GM23338 (cell line): ENCODE data around the gene TTPAL. TPM values are rescaled to one million over a fixed set of nuclear protein-coding genes. Genes with fewer than 3 reads are reported as not detected.
A peak's percentile ranks its signal among the peaks of the same experiment; 100 is the strongest.

ENCODE experiments used
- ATAC-seq: fragments of 200-7000 bp; cut with Tn5 transposase; 3 replicates; pipeline ENCODE4 v1.9.1; 2020
- DNase-seq: peaks from one replicate; pipeline ENCODE4 v3.0.0-alpha.2; 2015; ENCODE audit warnings: low spot score
- H2AFZ ChIP-seq: fragments of 200-600 bp; sonication (generic); 2 replicates; pipeline ENCODE4 v1.8.0; 2016; ENCODE audit warnings: antibody characterized with exemption, mild to moderate bottlenecking, moderate library complexity
- H3F3A ChIP-seq: fragments of 200-600 bp; sonication (generic); replicated peaks from 2 replicates; pipeline ENCODE4 v1.8.0; 2017; ENCODE audit warnings: antibody characterized with exemption, mixed run types, low read depth
- H3K27ac ChIP-seq: fragments of 200-600 bp; sonication (generic); 2 replicates; pipeline ENCODE4 v1.6.1; 2016; ENCODE audit warnings: low read depth
- H3K27me3 ChIP-seq: fragments of 200-600 bp; sonication (generic); 2 replicates; pipeline ENCODE4 v1.8.0; 2016; ENCODE audit warnings: mild to moderate bottlenecking, mixed run types, moderate library complexity; ENCODE audit not compliant: insufficient read depth
- H3K36me3 ChIP-seq: fragments of 200-600 bp; sonication (generic); 2 replicates; pipeline ENCODE4 v1.8.0; 2016; ENCODE audit warnings: mild to moderate bottlenecking; ENCODE audit not compliant: insufficient read depth
- H3K4me1 ChIP-seq: fragments of 200-600 bp; sonication (generic); 2 replicates; pipeline ENCODE4 v1.8.0; 2016; ENCODE audit warnings: mild to moderate bottlenecking, moderate library complexity; ENCODE audit not compliant: insufficient read depth
- H3K4me2 ChIP-seq: fragments of 200-600 bp; sonication (generic); 2 replicates; pipeline ENCODE4 v1.7.1; 2017; ENCODE audit warnings: mixed run types
- H3K4me3 ChIP-seq: fragments of 200-600 bp; sonication (generic); 2 replicates; pipeline ENCODE4 v1.6.1; 2016; ENCODE audit warnings: mixed run types
- H3K79me2 ChIP-seq: fragments of 200-600 bp; sonication (generic); replicated peaks from 2 replicates; pipeline ENCODE4 v1.8.0; 2017; ENCODE audit warnings: mild to moderate bottlenecking; ENCODE audit not compliant: insufficient read depth
- H3K9me2 ChIP-seq: fragments of 200-600 bp; sonication (generic); 2 replicates; pipeline ENCODE4 v1.8.0; 2017; ENCODE audit not compliant: insufficient read depth
- H4K20me1 ChIP-seq: fragments of 200-600 bp; sonication (generic); replicated peaks from 2 replicates; pipeline ENCODE4 v1.8.0; 2017; ENCODE audit warnings: mild to moderate bottlenecking; ENCODE audit not compliant: insufficient read depth
- H3K27ac Mint-ChIP-seq: 2 replicates; pipeline ENCODE4 v1.8.0; 2020; ENCODE audit warnings: inconsistent platforms, mild to moderate bottlenecking, moderate library complexity, mixed read lengths
- H3K27me3 Mint-ChIP-seq: 3 replicates; pipeline ENCODE4 v1.8.0; 2022; ENCODE audit warnings: low read depth, mild to moderate bottlenecking, moderate library complexity, mixed read lengths, inconsistent platforms; ENCODE audit not compliant: insufficient read depth, poor library complexity
- H3K36me3 Mint-ChIP-seq: 3 replicates; pipeline ENCODE4 v1.8.0; 2021; ENCODE audit warnings: low read depth, mild to moderate bottlenecking, inconsistent platforms, moderate library complexity, mixed read lengths
- H3K4me1 Mint-ChIP-seq: 3 replicates; pipeline ENCODE4 v1.8.0; 2020; ENCODE audit warnings: mild to moderate bottlenecking, inconsistent platforms, mixed read lengths
- H3K4me3 Mint-ChIP-seq: 3 replicates; pipeline ENCODE4 v1.8.0; 2021; ENCODE audit warnings: moderate library complexity, mild to moderate bottlenecking, inconsistent platforms, mixed read lengths
- H3K9me3 Mint-ChIP-seq: 3 replicates; pipeline ENCODE4 v1.8.0; 2020; ENCODE audit warnings: moderate library complexity, mild to moderate bottlenecking, inconsistent platforms, mixed read lengths
- CREB1 ChIP-seq: fragments of 250-450 bp; sonication (Bioruptor Pico); IDR thresholded peaks from 2 replicates; pipeline ENCODE4 v1.5.0; 2020; ENCODE audit warnings: low read depth, mild to moderate bottlenecking, moderate library complexity
- EZH2 ChIP-seq: fragments of 200-600 bp; sonication (generic); IDR thresholded peaks from one replicate; pipeline ENCODE4 v1.8.0; 2017; ENCODE audit warnings: antibody characterized with exemption, mild to moderate bottlenecking, low read depth; ENCODE audit not compliant: unreplicated experiment
- EZH2phosphoT487 ChIP-seq: fragments of 200-600 bp; sonication (generic); IDR thresholded peaks from one replicate; pipeline ENCODE4 v1.8.1; 2018; ENCODE audit warnings: antibody characterized with exemption; ENCODE audit not compliant: unreplicated experiment
- NANOG ChIP-seq: IDR thresholded peaks from 2 replicates; pipeline ENCODE4 v1.6.1; 2016; ENCODE audit warnings: antibody characterized with exemption, borderline replicate concordance
- ZNF114 ChIP-seq: fragments of 250-450 bp; sonication (Bioruptor Pico); IDR thresholded peaks from 2 replicates; pipeline ENCODE4 v1.5.0; 2020; ENCODE audit warnings: mild to moderate bottlenecking, moderate library complexity
- ZNF331 ChIP-seq: fragments of 250-450 bp; sonication (Bioruptor Pico); IDR thresholded peaks from 2 replicates; pipeline ENCODE4 v1.5.0; 2020; ENCODE audit warnings: low read depth, mild to moderate bottlenecking, moderate library complexity
- polyA plus RNA-seq: library from polyadenylated mRNA; unstranded; fragments of >200 nt; fragmentation: Nextera tagmentation; extraction: Ambion mirVana; gene quantifications from 2 replicates; pipeline ENCODE4 v1.2.1, GENCODE V29; 2016
- total RNA-seq: library from RNA; depleted of rRNA; stranded (reverse); fragments of >200 nt; shearing (Covaris generic); gene quantifications from 2 replicates; pipeline ENCODE4 v1.2.3, GENCODE V29; 2014
- TF ChIP-seq, protein P1 (sequence below), 2 experiments: fragments of 200-600 bp in 1 of 2; sonication (generic) in 1 of 2; conservative IDR thresholded peaks; 2 replicates each; pipeline versions ENCODE4 v1.5.1 to v1.6.1; 2016 to 2017; ENCODE audit warnings: antibody characterized with exemption in 2 of 2, low read depth in 2 of 2, mild to moderate bottlenecking in 2 of 2, moderate library complexity in 1 of 2
- TF ChIP-seq, protein P2 (sequence below): IDR thresholded peaks from one replicate; pipeline ENCODE4 v1.6.1; 2018; ENCODE audit warnings: antibody characterized with exemption; ENCODE audit not compliant: unreplicated experiment
- TF ChIP-seq, protein P3 (sequence below): fragments of 250-450 bp; sonication (Bioruptor Pico); IDR thresholded peaks from 2 replicates; pipeline ENCODE4 v1.5.0; 2020; ENCODE audit warnings: mild to moderate bottlenecking, moderate library complexity

The TTPAL gene
- total and polyA plus RNA-seq, 2 experiments from 2014 or later, result 3.7 to 10.2 TPM

DNA sequence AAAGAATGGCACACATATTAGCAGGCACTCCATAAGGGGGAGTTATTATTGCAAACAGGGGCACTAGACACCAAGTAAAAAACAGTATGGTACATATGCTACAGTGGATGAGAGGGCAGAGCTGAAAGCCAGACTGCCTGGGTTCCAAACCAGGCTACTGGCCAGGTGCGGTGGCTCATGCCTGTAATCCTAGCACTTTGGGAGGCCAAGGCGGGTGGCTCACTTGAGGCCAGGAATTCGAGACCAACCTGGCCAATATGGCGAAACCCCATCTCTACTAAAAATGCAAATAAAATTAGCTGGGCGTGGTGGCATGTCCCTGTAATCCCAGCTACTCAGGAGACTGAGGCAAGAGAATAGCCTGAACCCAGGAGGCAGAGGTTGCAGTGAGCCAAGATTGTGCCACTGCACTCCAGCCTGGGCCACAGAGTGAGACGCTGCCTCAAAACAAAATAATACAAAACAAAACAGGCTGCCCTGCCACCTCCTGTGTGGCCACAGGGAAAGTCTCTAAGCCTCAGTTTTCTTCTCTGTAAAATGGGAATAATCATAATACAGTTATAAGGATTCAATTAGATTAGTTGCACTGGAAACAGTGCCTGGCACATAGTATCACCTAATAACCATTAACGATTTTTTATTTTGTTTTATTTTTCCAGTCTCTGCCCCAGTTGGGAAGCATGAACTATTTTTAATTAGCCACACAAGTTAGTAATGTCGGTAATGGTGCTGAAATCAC lies 7.5 kb upstream of the TTPAL start:
- Mint-ChIP-seq H3K4me1 (peaks cover 7% of the 10 kb centered on the region; the same call in 2 of the 3 replicates), H3K4me3 (no peak overlapping the region), H3K36me3 (no peaks in the 10 kb centered on the region), H3K27me3 (peaks cover 8% of the 10 kb centered on the region), H3K9me3 (no peaks in the 10 kb centered on the region), H3K27ac (no peak overlapping the region)
- ATAC-seq (no peak), DNase-seq (no peak)
- TF ChIP-seq CREB1 (CRISPR knock-in tag), result no peak
- no peak for TF ChIP-seq ZNF331
- Histone ChIP-seq H3K27me3 (no peaks in the 10 kb centered on the region), H3K79me2 (no peaks in the 10 kb centered on the region), H3K27ac (no peak overlapping the region), H3K4me2 (no peak overlapping the region), H3K9me2 (no peaks in the 10 kb centered on the region), H3K4me1 (no peaks in the 10 kb centered on the region; the same call in 1 of the 2 replicates), H2AFZ (peak overlapping the region; percentile 94), H4K20me1 (no peaks in the 10 kb centered on the region), H3K36me3 (no peaks in the 10 kb centered on the region), H3K4me3 (no peak overlapping the region), H3F3A (no peaks in the 10 kb centered on the region)

DNA sequence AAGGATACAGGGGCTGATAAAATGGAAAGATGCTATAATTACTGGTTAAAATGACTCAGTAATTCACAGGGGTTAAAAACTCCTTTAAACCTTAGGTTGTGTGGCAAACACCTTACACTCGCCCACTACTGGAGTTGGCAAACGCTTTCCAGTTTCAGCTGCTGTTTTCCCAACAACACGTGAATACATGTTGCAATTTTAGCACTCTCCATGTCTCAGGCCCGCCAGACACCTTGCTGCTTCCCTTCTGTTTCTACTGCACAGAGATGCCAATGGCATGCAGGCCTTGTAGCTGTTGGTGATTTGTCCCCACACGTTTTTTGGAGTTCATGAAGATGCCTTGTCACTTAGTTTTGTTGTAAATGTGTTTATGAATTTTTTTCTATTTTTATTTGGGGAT lies 5.3 kb upstream of the TTPAL start:
- Histone ChIP-seq H3K4me1 (peaks cover 3% of the 10 kb centered on the region; the same call in 1 of the 2 replicates), H2AFZ (no peak overlapping the region), H4K20me1 (no peaks in the 10 kb centered on the region), H3K27ac (no peak overlapping the region), H3K9me2 (no peaks in the 10 kb centered on the region), H3K36me3 (no peaks in the 10 kb centered on the region), H3K4me2 (no peak overlapping the region), H3K79me2 (no peaks in the 10 kb centered on the region), H3K4me3 (no peak overlapping the region), H3F3A (no peaks in the 10 kb centered on the region), H3K27me3 (no peaks in the 10 kb centered on the region)
- Mint-ChIP-seq H3K27ac (no peak overlapping the region), H3K36me3 (no peaks in the 10 kb centered on the region), H3K9me3 (no peaks in the 10 kb centered on the region), H3K4me1 (peaks cover 11% of the 10 kb centered on the region; the same call in 2 of the 3 replicates), H3K27me3 (peaks cover 8% of the 10 kb centered on the region), H3K4me3 (no peak overlapping the region)
- ATAC-seq (no peak), DNase-seq (no peak)
- TF ChIP-seq EZH2 (no peak), ZNF114 (CRISPR knock-in tag) (no peak), EZH2phosphoT487 (no peak), NANOG (no peak), CREB1 (CRISPR knock-in tag) (no peak), ZNF331 (no peak)
- TF ChIP-seq, protein P1, sequence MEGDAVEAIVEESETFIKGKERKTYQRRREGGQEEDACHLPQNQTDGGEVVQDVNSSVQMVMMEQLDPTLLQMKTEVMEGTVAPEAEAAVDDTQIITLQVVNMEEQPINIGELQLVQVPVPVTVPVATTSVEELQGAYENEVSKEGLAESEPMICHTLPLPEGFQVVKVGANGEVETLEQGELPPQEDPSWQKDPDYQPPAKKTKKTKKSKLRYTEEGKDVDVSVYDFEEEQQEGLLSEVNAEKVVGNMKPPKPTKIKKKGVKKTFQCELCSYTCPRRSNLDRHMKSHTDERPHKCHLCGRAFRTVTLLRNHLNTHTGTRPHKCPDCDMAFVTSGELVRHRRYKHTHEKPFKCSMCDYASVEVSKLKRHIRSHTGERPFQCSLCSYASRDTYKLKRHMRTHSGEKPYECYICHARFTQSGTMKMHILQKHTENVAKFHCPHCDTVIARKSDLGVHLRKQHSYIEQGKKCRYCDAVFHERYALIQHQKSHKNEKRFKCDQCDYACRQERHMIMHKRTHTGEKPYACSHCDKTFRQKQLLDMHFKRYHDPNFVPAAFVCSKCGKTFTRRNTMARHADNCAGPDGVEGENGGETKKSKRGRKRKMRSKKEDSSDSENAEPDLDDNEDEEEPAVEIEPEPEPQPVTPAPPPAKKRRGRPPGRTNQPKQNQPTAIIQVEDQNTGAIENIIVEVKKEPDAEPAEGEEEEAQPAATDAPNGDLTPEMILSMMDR (conservative IDR thresholded peaks at IDR 0.05; ENCODE audit: low read depth in 2 of 2), result no peak
- TF ChIP-seq, protein P2, sequence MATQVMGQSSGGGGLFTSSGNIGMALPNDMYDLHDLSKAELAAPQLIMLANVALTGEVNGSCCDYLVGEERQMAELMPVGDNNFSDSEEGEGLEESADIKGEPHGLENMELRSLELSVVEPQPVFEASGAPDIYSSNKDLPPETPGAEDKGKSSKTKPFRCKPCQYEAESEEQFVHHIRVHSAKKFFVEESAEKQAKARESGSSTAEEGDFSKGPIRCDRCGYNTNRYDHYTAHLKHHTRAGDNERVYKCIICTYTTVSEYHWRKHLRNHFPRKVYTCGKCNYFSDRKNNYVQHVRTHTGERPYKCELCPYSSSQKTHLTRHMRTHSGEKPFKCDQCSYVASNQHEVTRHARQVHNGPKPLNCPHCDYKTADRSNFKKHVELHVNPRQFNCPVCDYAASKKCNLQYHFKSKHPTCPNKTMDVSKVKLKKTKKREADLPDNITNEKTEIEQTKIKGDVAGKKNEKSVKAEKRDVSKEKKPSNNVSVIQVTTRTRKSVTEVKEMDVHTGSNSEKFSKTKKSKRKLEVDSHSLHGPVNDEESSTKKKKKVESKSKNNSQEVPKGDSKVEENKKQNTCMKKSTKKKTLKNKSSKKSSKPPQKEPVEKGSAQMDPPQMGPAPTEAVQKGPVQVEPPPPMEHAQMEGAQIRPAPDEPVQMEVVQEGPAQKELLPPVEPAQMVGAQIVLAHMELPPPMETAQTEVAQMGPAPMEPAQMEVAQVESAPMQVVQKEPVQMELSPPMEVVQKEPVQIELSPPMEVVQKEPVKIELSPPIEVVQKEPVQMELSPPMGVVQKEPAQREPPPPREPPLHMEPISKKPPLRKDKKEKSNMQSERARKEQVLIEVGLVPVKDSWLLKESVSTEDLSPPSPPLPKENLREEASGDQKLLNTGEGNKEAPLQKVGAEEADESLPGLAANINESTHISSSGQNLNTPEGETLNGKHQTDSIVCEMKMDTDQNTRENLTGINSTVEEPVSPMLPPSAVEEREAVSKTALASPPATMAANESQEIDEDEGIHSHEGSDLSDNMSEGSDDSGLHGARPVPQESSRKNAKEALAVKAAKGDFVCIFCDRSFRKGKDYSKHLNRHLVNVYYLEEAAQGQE, result no peak
- TF ChIP-seq, protein P3, sequence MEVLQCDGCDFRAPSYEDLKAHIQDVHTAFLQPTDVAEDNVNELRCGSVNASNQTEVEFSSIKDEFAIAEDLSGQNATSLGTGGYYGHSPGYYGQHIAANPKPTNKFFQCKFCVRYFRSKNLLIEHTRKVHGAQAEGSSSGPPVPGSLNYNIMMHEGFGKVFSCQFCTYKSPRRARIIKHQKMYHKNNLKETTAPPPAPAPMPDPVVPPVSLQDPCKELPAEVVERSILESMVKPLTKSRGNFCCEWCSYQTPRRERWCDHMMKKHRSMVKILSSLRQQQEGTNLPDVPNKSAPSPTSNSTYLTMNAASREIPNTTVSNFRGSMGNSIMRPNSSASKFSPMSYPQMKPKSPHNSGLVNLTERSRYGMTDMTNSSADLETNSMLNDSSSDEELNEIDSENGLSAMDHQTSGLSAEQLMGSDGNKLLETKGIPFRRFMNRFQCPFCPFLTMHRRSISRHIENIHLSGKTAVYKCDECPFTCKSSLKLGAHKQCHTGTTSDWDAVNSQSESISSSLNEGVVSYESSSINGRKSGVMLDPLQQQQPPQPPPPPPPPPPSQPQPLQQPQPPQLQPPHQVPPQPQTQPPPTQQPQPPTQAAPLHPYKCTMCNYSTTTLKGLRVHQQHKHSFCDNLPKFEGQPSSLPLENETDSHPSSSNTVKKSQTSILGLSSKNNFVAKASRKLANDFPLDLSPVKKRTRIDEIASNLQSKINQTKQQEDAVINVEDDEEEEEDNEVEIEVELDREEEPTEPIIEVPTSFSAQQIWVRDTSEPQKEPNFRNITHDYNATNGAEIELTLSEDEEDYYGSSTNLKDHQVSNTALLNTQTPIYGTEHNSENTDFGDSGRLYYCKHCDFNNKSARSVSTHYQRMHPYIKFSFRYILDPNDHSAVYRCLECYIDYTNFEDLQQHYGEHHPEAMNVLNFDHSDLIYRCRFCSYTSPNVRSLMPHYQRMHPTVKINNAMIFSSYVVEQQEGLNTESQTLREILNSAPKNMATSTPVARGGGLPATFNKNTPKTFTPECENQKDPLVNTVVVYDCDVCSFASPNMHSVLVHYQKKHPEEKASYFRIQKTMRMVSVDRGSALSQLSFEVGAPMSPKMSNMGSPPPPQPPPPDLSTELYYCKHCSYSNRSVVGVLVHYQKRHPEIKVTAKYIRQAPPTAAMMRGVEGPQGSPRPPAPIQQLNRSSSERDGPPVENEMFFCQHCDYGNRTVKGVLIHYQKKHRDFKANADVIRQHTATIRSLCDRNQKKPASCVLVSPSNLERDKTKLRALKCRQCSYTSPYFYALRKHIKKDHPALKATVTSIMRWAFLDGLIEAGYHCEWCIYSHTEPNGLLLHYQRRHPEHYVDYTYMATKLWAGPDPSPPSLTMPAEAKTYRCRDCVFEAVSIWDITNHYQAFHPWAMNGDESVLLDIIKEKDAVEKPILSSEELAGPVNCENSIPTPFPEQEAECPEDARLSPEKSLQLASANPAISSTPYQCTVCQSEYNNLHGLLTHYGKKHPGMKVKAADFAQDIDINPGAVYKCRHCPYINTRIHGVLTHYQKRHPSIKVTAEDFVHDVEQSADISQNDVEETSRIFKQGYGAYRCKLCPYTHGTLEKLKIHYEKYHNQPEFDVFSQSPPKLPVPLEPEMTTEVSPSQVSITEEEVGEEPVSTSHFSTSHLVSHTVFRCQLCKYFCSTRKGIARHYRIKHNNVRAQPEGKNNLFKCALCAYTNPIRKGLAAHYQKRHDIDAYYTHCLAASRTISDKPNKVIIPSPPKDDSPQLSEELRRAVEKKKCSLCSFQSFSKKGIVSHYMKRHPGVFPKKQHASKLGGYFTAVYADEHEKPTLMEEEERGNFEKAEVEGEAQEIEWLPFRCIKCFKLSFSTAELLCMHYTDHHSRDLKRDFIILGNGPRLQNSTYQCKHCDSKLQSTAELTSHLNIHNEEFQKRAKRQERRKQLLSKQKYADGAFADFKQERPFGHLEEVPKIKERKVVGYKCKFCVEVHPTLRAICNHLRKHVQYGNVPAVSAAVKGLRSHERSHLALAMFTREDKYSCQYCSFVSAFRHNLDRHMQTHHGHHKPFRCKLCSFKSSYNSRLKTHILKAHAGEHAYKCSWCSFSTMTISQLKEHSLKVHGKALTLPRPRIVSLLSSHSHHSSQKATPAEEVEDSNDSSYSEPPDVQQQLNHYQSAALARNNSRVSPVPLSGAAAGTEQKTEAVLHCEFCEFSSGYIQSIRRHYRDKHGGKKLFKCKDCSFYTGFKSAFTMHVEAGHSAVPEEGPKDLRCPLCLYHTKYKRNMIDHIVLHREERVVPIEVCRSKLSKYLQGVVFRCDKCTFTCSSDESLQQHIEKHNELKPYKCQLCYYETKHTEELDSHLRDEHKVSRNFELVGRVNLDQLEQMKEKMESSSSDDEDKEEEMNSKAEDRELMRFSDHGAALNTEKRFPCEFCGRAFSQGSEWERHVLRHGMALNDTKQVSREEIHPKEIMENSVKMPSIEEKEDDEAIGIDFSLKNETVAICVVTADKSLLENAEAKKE, result no peak
